Activated B cell treated with CpG ODN at 0.5 μM for 24 hours (primary cell): ENCODE measurements around the gene EEF1AKMT2. TPM values are rescaled to one million over a fixed set of nuclear protein-coding genes. Genes with fewer than 3 reads are reported as not detected.
A peak's percentile ranks its signal among the peaks of the same experiment; 100 is the strongest.

Source experiments
- ATAC-seq: fragments of 200-7000 bp; cut with Tn5 transposase; one replicate; pipeline ENCODE4 v1.10.0; 2021; ENCODE audit warnings: low read depth, mild to moderate bottlenecking, moderate library complexity
- CTCF ChIA-PET: fragments of 350-600 bp; sonication (Branson Sonifier 250); formaldehyde crosslinking; loops from one replicate; lab custom pipeline; 2021; ENCODE audit warnings: antibody characterized with exemption; lab: Charles Lee
- POLR2A ChIA-PET: fragments of 350-600 bp; sonication (Branson Sonifier 250); formaldehyde crosslinking; loops from one replicate; lab custom pipeline; 2021; ENCODE audit warnings: antibody characterized with exemption; lab: Charles Lee
- DNase-seq: peaks from one replicate; pipeline ENCODE4 v3.0.0; 2022
- H3K27ac Mint-ChIP-seq: one replicate; pipeline ENCODE4 v1.8.0; 2020; ENCODE audit warnings: mixed read lengths
- H3K27me3 Mint-ChIP-seq: one replicate; pipeline ENCODE4 v1.8.0; 2021; ENCODE audit warnings: mixed read lengths
- H3K36me3 Mint-ChIP-seq: one replicate; pipeline ENCODE4 v1.8.0; 2021; ENCODE audit warnings: low read depth, mixed read lengths
- H3K4me1 Mint-ChIP-seq: one replicate; pipeline ENCODE4 v1.8.0; 2021; ENCODE audit warnings: mixed read lengths
- H3K4me3 Mint-ChIP-seq: one replicate; pipeline ENCODE4 v1.8.0; 2020; ENCODE audit warnings: mild to moderate bottlenecking, mixed read lengths
- H3K9me3 Mint-ChIP-seq: one replicate; pipeline ENCODE4 v1.8.0; 2020; ENCODE audit warnings: mixed read lengths
- intact Hi-C: fragments of 100-400 bp; cut with micrococcal nuclease; formaldehyde crosslinking; loops from one replicate; pipeline ENCODE4 v1.15.1; 2024
- total RNA-seq: library from RNA; stranded (reverse); gene quantifications from 2 replicates; pipeline ENCODE4 v1.2.3, GENCODE V29; 2022
- TF ChIP-seq, protein P1 (sequence below): fragments of 200-600 bp; IDR thresholded peaks from one replicate; pipeline ENCODE4 v1.8.0; 2022; ENCODE audit warnings: antibody characterized with exemption, mild to moderate bottlenecking

The EEF1AKMT2 gene
- total RNA-seq, 1 donor from 2014 or later: 16.5 TPM

DNA sequence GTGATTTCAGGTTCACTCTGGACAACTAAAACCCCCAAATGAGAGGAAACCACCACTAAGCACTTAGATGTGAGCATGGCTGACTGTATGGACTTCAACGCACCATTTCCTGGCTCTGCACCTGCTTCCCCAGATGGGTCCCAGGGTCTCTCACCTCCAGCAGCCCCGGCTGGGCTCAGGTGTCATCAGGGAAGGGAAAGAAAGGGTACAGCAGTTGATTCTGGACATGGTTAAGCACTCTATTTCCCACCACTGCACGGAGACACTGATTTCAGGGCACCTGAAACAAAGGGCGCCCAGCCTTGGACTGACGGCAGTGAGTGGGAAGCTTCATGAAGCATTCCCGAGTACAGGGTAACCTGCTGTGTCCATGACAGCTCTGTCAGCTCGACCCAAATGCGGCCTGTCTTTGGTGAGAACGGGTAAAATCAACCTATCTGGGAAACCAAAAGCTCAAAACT lies 66.5 kb downstream of the EEF1AKMT2 start:
- Mint-ChIP-seq H3K9me3 (no peaks in the 10 kb centered on the region), H3K27ac (peak overlapping the region; percentile 95), H3K4me3 (peak overlapping the region; percentile 50), H3K36me3 (peaks cover 52% of the 10 kb centered on the region), H3K27me3 (no peaks in the 10 kb centered on the region), H3K4me1 (peaks cover 99% of the 10 kb centered on the region)
- intact Hi-C loops: no loop called here
- POLR2A ChIA-PET: interaction anchor here (0.8 to 14.1 kb wide), 11 partner anchors 8 to 190 kb away, joined by 3 to 312 read pairs (median 5); no protein-coding TSS in a partner anchor
- ATAC-seq: no peak
- DNase-seq: peak; percentile 14
- TF ChIP-seq, protein P1, sequence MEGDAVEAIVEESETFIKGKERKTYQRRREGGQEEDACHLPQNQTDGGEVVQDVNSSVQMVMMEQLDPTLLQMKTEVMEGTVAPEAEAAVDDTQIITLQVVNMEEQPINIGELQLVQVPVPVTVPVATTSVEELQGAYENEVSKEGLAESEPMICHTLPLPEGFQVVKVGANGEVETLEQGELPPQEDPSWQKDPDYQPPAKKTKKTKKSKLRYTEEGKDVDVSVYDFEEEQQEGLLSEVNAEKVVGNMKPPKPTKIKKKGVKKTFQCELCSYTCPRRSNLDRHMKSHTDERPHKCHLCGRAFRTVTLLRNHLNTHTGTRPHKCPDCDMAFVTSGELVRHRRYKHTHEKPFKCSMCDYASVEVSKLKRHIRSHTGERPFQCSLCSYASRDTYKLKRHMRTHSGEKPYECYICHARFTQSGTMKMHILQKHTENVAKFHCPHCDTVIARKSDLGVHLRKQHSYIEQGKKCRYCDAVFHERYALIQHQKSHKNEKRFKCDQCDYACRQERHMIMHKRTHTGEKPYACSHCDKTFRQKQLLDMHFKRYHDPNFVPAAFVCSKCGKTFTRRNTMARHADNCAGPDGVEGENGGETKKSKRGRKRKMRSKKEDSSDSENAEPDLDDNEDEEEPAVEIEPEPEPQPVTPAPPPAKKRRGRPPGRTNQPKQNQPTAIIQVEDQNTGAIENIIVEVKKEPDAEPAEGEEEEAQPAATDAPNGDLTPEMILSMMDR: no peak
- CTCF ChIA-PET: interaction anchor here (1.0 to 8.8 kb wide), 7 partner anchors 16 to 191 kb away, joined by 3 to 178 read pairs (median 3); no protein-coding TSS in a partner anchor

GRCh38 chr10:124724279-124725027 lies 67.2 kb downstream of the EEF1AKMT2 start:
- DNase-seq (peak; percentile 18), ATAC-seq (no peak)
- CTCF ChIA-PET: interaction anchor here (1.0 to 8.8 kb wide), 7 partner anchors 17 to 190 kb away, joined by 3 to 178 read pairs (median 3); no protein-coding TSS in a partner anchor
- H3K9me3 Mint-ChIP-seq: no peaks in the 10 kb centered on the region
- H3K36me3 Mint-ChIP-seq: peaks cover 45% of the 10 kb centered on the region
- POLR2A ChIA-PET: interaction anchor here (0.7 to 14.1 kb wide), 14 partner anchors 9 to 189 kb away, joined by 3 to 312 read pairs (median 4); no protein-coding TSS in a partner anchor
- peaks cover 99% of the 10 kb centered on the region for H3K4me1 Mint-ChIP-seq
- no peaks in the 10 kb centered on the region for H3K27me3 Mint-ChIP-seq
- intact Hi-C loops: no loop called here
- peak overlapping the region; percentile 95 for H3K27ac Mint-ChIP-seq
- H3K4me3 Mint-ChIP-seq: peak overlapping the region; percentile 58
- TF ChIP-seq, protein P1: no peak

DNA sequence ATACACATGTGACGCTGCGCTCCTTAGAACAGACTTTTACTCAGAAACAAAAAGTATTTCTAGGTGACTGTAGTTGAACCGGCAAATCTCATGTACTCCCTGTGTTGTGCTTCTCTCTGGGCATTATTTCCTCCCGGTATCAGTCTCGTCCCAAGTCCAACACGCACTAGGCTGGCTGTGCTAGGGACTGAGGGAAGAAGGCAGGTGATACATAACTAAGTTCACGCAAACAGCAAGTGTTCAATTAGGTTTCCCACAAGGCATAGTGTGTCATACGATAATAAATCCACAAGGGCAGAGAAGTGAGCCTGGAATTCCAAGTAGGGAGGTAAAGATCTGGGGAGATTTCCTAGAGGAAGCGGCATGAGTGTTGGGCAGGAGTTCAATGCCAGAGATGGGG lies 67.9 kb downstream of the EEF1AKMT2 start:
- Mint-ChIP-seq H3K27me3 (no peaks in the 10 kb centered on the region), H3K4me3 (peak overlapping the region; percentile 58), H3K4me1 (peaks cover 99% of the 10 kb centered on the region), H3K9me3 (no peaks in the 10 kb centered on the region), H3K36me3 (peaks cover 41% of the 10 kb centered on the region), H3K27ac (peak overlapping the region; percentile 95)
- intact Hi-C loops: loop anchor here (1.0 kb wide), 2 partner anchors 10 to 17 kb away; no protein-coding TSS in a partner anchor
- TF ChIP-seq, protein P1: no peak
- no peak for DNase-seq
- ATAC-seq: no peak
- ChIA-PET POLR2A (interaction anchor here (0.7 to 14.1 kb wide), 22 partner anchors 9 to 188 kb away, joined by 3 to 312 read pairs (median 6); partner anchors contain the start of gene FAM53B), CTCF (interaction anchor here (1.3 to 8.8 kb wide), 4 partner anchors 10 to 189 kb away, joined by 4 to 178 read pairs (median 13); no protein-coding TSS in a partner anchor)

- peak; percentile 47 for ATAC-seq
- Mint-ChIP-seq H3K9me3 (no peaks in the 10 kb centered on the region), H3K4me3 (peak overlapping the region; percentile 58), H3K4me1 (peaks cover 99% of the 10 kb centered on the region), H3K27me3 (no peaks in the 10 kb centered on the region), H3K36me3 (peaks cover 35% of the 10 kb centered on the region), H3K27ac (peak overlapping the region; percentile 95)
- peak; percentile 44 for DNase-seq
- intact Hi-C loops: loop anchor here (1.0 kb wide), 2 partner anchors 11 to 18 kb away; no protein-coding TSS in a partner anchor
- TF ChIP-seq, protein P1: no peak
- POLR2A ChIA-PET: interaction anchor here (0.6 to 14.1 kb wide), 33 partner anchors 10 to 193 kb away, joined by 3 to 312 read pairs (median 4); partner anchors contain the start of genes ABRAXAS2 and FAM53B
- CTCF ChIA-PET: interaction anchor here (0.7 to 8.8 kb wide), 5 partner anchors 11 to 189 kb away, joined by 3 to 178 read pairs (median 13); no protein-coding TSS in a partner anchor
These were observed 68.6 kb downstream of the EEF1AKMT2 start for GRCh38 chr10:124722798-124723783.
